Measurements from ENCODE around the gene ASB13. TPM values are rescaled to one million over a fixed set of nuclear protein-coding genes. Genes with fewer than 3 reads are reported as not detected.

ASB13 gene
- polyA plus RNA-seq, 1 donor from 2014 or later, result 5.6 TPM

DNA sequence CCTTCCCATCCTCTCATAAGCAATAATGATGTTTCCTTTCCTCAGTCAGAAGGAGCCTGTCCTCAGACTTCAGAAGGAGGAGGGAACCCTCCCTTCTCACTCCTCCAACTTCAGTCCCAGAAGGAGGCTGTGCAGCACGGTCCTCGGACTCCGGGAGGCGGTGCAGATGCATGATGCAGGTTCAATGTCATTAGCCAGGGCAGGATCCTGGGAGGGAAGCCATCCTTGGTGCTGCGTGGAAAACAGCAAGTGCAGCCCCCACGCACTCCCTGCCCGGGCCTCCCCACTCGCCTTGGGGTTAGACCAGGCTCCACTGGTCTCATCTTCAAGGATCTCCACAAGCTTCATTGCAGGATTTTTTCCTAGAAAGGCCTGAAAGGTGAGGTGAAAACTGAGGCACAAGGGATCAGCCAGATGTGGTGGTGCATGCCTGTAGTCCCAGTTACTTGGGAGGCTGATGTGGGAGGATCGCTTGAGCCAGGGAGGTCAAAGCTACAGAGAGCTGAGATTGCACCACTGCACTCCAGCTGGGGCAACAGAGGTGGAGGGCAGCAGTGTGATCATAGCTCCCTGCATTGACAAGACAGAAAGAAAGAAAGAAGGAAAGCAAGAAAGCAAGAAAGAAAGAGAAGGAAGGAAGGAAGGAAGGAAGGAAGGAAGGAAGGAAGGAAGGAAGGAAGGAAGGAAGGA lies 62.0 kb downstream of the ASB13 start:
- Histone ChIP-seq H3K27me3 (ENCODE audit: insufficient read depth, low read depth, low read length) (no peaks in the 10 kb centered on the region), H3K79me2 (replicated peaks; ENCODE audit: insufficient read depth, low read length) (no peaks in the 10 kb centered on the region), H2AFZ (ENCODE audit: low read depth, low read length) (no peak overlapping the region), H3K36me3 (ENCODE audit: insufficient read depth, low read length) (no peaks in the 10 kb centered on the region), H4K20me1 (ENCODE audit: insufficient read depth) (no peaks in the 10 kb centered on the region), H3K4me3 (ENCODE audit: low read length) (no peak overlapping the region), H3K4me2 (ENCODE audit: low read length) (no peak overlapping the region), H3K9me2 (ENCODE audit: insufficient read depth, low read length) (no peaks in the 10 kb centered on the region), H3K9me3 (ENCODE audit: low read length) (no peaks in the 10 kb centered on the region), H3K27ac (ENCODE audit: low read length) (no peak overlapping the region), H3K9ac (ENCODE audit: low read length) (no peak overlapping the region), H3F3A (ENCODE audit: insufficient read depth, low read length, poor library complexity, severe bottlenecking) (no peaks in the 10 kb centered on the region)
- TF ChIP-seq MXI1 (conservative IDR thresholded peaks at IDR 0.05; ENCODE audit: poor library complexity, severe bottlenecking) (no peak), RAD21 (conservative IDR thresholded peaks at IDR 0.05) (no peak)
- TF ChIP-seq, protein P1, sequence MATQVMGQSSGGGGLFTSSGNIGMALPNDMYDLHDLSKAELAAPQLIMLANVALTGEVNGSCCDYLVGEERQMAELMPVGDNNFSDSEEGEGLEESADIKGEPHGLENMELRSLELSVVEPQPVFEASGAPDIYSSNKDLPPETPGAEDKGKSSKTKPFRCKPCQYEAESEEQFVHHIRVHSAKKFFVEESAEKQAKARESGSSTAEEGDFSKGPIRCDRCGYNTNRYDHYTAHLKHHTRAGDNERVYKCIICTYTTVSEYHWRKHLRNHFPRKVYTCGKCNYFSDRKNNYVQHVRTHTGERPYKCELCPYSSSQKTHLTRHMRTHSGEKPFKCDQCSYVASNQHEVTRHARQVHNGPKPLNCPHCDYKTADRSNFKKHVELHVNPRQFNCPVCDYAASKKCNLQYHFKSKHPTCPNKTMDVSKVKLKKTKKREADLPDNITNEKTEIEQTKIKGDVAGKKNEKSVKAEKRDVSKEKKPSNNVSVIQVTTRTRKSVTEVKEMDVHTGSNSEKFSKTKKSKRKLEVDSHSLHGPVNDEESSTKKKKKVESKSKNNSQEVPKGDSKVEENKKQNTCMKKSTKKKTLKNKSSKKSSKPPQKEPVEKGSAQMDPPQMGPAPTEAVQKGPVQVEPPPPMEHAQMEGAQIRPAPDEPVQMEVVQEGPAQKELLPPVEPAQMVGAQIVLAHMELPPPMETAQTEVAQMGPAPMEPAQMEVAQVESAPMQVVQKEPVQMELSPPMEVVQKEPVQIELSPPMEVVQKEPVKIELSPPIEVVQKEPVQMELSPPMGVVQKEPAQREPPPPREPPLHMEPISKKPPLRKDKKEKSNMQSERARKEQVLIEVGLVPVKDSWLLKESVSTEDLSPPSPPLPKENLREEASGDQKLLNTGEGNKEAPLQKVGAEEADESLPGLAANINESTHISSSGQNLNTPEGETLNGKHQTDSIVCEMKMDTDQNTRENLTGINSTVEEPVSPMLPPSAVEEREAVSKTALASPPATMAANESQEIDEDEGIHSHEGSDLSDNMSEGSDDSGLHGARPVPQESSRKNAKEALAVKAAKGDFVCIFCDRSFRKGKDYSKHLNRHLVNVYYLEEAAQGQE (IDR thresholded peaks at IDR 0.05; ENCODE audit: borderline replicate concordance), result no peak

DNA sequence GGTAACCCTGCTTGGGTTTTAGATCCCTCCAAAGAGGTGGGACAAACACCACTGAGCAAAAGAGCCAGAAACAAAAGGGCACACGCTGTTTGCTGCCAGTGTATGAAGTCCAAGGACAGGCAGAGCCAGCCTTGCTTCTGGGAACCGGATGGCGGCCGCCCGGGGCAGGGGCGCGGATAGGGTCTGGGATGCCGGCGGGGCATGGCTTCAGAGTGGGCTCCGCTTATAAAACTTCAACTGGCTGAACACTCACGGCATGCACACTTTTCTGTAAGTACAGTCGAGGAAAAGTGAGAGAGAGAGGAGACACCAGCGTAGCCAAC lies 62.6 kb downstream of the ASB13 start:
- H3K79me2 ChIP-seq (replicated peaks; ENCODE audit: insufficient read depth, low read length), result no peaks in the 10 kb centered on the region
- H3K36me3 ChIP-seq (ENCODE audit: insufficient read depth, low read length), result no peaks in the 10 kb centered on the region
- no peaks in the 10 kb centered on the region for H4K20me1 ChIP-seq (ENCODE audit: insufficient read depth)
- H3K27me3 ChIP-seq (ENCODE audit: insufficient read depth, low read depth, low read length), result no peaks in the 10 kb centered on the region
- H2AFZ ChIP-seq (ENCODE audit: low read depth, low read length), result no peak overlapping the region
- no peak overlapping the region for H3K4me2 ChIP-seq (ENCODE audit: low read length)
- no peaks in the 10 kb centered on the region for H3F3A ChIP-seq (ENCODE audit: insufficient read depth, low read length, poor library complexity, severe bottlenecking)
- no peak overlapping the region for H3K9ac ChIP-seq (ENCODE audit: low read length)
- no peak overlapping the region for H3K27ac ChIP-seq (ENCODE audit: low read length)
- H3K4me3 ChIP-seq (ENCODE audit: low read length), result no peak overlapping the region
- no peaks in the 10 kb centered on the region for H3K9me3 ChIP-seq (ENCODE audit: low read length)
- TF ChIP-seq POLR2AphosphoS5 (IDR thresholded peaks at IDR 0.05), result no peak
- TF ChIP-seq MXI1 (conservative IDR thresholded peaks at IDR 0.05; ENCODE audit: poor library complexity, severe bottlenecking), result no peak
- TF ChIP-seq, protein P2, sequence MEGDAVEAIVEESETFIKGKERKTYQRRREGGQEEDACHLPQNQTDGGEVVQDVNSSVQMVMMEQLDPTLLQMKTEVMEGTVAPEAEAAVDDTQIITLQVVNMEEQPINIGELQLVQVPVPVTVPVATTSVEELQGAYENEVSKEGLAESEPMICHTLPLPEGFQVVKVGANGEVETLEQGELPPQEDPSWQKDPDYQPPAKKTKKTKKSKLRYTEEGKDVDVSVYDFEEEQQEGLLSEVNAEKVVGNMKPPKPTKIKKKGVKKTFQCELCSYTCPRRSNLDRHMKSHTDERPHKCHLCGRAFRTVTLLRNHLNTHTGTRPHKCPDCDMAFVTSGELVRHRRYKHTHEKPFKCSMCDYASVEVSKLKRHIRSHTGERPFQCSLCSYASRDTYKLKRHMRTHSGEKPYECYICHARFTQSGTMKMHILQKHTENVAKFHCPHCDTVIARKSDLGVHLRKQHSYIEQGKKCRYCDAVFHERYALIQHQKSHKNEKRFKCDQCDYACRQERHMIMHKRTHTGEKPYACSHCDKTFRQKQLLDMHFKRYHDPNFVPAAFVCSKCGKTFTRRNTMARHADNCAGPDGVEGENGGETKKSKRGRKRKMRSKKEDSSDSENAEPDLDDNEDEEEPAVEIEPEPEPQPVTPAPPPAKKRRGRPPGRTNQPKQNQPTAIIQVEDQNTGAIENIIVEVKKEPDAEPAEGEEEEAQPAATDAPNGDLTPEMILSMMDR (IDR thresholded peaks at IDR 0.05; ENCODE audit: poor library complexity, severe bottlenecking), result no peak
- TF ChIP-seq, protein P1 (IDR thresholded peaks at IDR 0.05; ENCODE audit: borderline replicate concordance), result no peak
- TF ChIP-seq TAF1 (IDR thresholded peaks at IDR 0.05; ENCODE audit: low read depth), result no peak
- no peak for TF ChIP-seq EP300 (conservative IDR thresholded peaks at IDR 0.05; ENCODE audit: poor library complexity, severe bottlenecking)
- TF ChIP-seq EZH2 (IDR thresholded peaks at IDR 0.05; ENCODE audit: borderline replicate concordance, insufficient read depth, low read length, poor library complexity, severe bottlenecking), result no peak
- no peak for TF ChIP-seq SMC3 (conservative IDR thresholded peaks at IDR 0.05; ENCODE audit: poor library complexity)
- no peak for TF ChIP-seq RAD21 (conservative IDR thresholded peaks at IDR 0.05)
- no peaks in the 10 kb centered on the region for H3K9me2 ChIP-seq (ENCODE audit: insufficient read depth, low read length)
